SH-SY5Y (cell line): ENCODE data around the gene NUDT17.

Source experiments
- GATA2 ChIP-seq: IDR thresholded peaks from 2 replicates; pipeline ENCODE4 v1.6.1; 2011; ENCODE audit warnings: mild to moderate bottlenecking, low read depth, low read length
- GATA3 ChIP-seq: IDR thresholded peaks from 2 replicates; pipeline ENCODE4 v1.6.1; 2011; ENCODE audit warnings: low read depth, mild to moderate bottlenecking, low read length, moderate library complexity

- no peak for TF ChIP-seq GATA3
- TF ChIP-seq GATA2, result no peak; the same call in 1 of the 2 replicates
Observed at GRCh38 chr1:145845144-145845513, 301 bp upstream of the NUDT17 start.
